ENCODE data around the gene LCOR. TPM values are rescaled to one million over a fixed set of nuclear protein-coding genes. Genes with fewer than 3 reads are reported as not detected.

LCOR gene
- total and polyA plus RNA-seq, 4 donors = 2.5 to 31.2 (median 14.5) TPM

GRCh38 chr10:96890172-96890513 lies 58.0 kb downstream of the LCOR start:
- Histone ChIP-seq H3K4me3 (ENCODE audit: low read depth in 1 of 3, low read length in 3 of 3) (no peak overlapping the region), H3K9me3 (ENCODE audit: control insufficient read depth in 4 of 4, low read length in 3 of 4) (no peaks in the 10 kb centered on the region), H3K9ac (ENCODE audit: low read depth in 1 of 2, low read length in 2 of 2) (no peak overlapping the region), H3K27me3 (ENCODE audit: control insufficient read depth in 4 of 4, insufficient read depth in 4 of 4, low read length in 3 of 4) (no peaks in the 10 kb centered on the region), H3K36me3 (ENCODE audit: control insufficient read depth in 4 of 4, insufficient read depth in 3 of 4, low read depth in 1 of 4, low read length in 3 of 4) (peaks cover 0 to 4% (median 1%) of the 10 kb centered on the region in 4 donors), H3K27ac (ENCODE audit: low read depth in 1 of 2, low read length in 2 of 2) (peak overlapping the region in 1 of 2 donors; percentile 30), H3K4me1 (ENCODE audit: control insufficient read depth in 4 of 4, insufficient read depth in 4 of 4, low read length in 3 of 4) (peaks cover under 1 to 18% (median 14%) of the 10 kb centered on the region in 4 donors)
- 83% methylated on average over 1 of the region's 1 CpG for WGBS
- TF ChIP-seq, protein P1, sequence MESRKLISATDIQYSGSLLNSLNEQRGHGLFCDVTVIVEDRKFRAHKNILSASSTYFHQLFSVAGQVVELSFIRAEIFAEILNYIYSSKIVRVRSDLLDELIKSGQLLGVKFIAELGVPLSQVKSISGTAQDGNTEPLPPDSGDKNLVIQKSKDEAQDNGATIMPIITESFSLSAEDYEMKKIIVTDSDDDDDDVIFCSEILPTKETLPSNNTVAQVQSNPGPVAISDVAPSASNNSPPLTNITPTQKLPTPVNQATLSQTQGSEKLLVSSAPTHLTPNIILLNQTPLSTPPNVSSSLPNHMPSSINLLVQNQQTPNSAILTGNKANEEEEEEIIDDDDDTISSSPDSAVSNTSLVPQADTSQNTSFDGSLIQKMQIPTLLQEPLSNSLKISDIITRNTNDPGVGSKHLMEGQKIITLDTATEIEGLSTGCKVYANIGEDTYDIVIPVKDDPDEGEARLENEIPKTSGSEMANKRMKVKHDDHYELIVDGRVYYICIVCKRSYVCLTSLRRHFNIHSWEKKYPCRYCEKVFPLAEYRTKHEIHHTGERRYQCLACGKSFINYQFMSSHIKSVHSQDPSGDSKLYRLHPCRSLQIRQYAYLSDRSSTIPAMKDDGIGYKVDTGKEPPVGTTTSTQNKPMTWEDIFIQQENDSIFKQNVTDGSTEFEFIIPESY (IDR thresholded peaks at IDR 0.05) = no peak
- no peak for TF ChIP-seq HNF4G (IDR thresholded peaks at IDR 0.05)
- TF ChIP-seq RAD21 (IDR thresholded peaks at IDR 0.05) = no peak
- no peak for TF ChIP-seq RXRA (IDR thresholded peaks at IDR 0.05)
- no peak for TF ChIP-seq GABPA (IDR thresholded peaks at IDR 0.05 in 1 of 2, conservative IDR thresholded peaks at IDR 0.05 in 1 of 2)
- TF ChIP-seq, protein P2, sequence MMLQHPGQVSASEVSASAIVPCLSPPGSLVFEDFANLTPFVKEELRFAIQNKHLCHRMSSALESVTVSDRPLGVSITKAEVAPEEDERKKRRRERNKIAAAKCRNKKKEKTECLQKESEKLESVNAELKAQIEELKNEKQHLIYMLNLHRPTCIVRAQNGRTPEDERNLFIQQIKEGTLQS (IDR thresholded peaks at IDR 0.05) = no peak
- no peak for TF ChIP-seq EGR1 (IDR thresholded peaks at IDR 0.05; ENCODE audit: low read depth in 2 of 2)
- no peak for TF ChIP-seq HNF4A (conservative IDR thresholded peaks at IDR 0.05)
- TF ChIP-seq FOXA2 (IDR thresholded peaks at IDR 0.05) = no peak
- no peak for TF ChIP-seq YY1 (IDR thresholded peaks at IDR 0.05)
- no peak for TF ChIP-seq SP1 (IDR thresholded peaks at IDR 0.05)
- no peak for TF ChIP-seq FOXA1 (IDR thresholded peaks at IDR 0.05)
- no peak for TF ChIP-seq MAX (IDR thresholded peaks at IDR 0.05)
- TF ChIP-seq REST (IDR thresholded peaks at IDR 0.05) = no peak
- TF ChIP-seq JUND (IDR thresholded peaks at IDR 0.05) = no peak
- DNase-seq (ENCODE audit: low spot score) = no peak

DNA sequence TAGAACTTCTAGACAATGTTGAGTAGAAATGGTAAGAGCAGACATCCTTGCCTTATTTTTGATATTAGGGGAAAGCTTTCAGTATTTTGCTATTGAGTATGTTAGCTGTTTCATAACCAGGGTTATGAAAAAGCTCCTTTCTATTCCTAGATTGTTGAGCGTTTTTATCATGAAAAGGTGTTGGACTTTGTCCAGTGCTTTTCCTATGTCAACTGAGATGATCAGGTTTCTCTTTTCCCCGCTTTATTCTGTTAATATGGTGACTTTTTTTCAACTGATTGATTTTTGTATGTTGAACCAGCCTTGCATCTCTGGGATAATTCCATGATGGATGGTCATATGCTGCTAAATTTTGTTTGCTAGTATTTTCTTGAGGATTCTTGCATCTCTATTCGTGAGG lies 58.5 kb downstream of the LCOR start:
- TF ChIP-seq JUND (IDR thresholded peaks at IDR 0.05) (no peak), FOXA1 (IDR thresholded peaks at IDR 0.05) (no peak), RAD21 (IDR thresholded peaks at IDR 0.05) (no peak), HNF4G (IDR thresholded peaks at IDR 0.05) (peak; percentile 20), HNF4A (conservative IDR thresholded peaks at IDR 0.05) (peak; percentile 68 to 77), CTCF (IDR thresholded peaks at IDR 0.05; ENCODE audit: low read depth, low read length, missing input control) (no peak), SP1 (IDR thresholded peaks at IDR 0.05) (peak; percentile 26), FOXA2 (IDR thresholded peaks at IDR 0.05) (peak; percentile 39)
- TF ChIP-seq, protein P1 (IDR thresholded peaks at IDR 0.05) = no peak
- Histone ChIP-seq H3K4me3 (ENCODE audit: low read depth in 1 of 3, low read length in 3 of 3) (no peak overlapping the region), H3K9me3 (ENCODE audit: control insufficient read depth in 4 of 4, low read length in 3 of 4) (no peaks in the 10 kb centered on the region), H3K27me3 (ENCODE audit: control insufficient read depth in 4 of 4, insufficient read depth in 4 of 4, low read length in 3 of 4) (no peaks in the 10 kb centered on the region), H3K9ac (ENCODE audit: low read depth in 1 of 2, low read length in 2 of 2) (no peak overlapping the region), H3K36me3 (ENCODE audit: control insufficient read depth in 4 of 4, insufficient read depth in 3 of 4, low read depth in 1 of 4, low read length in 3 of 4) (peaks cover 0 to 5% (median 1%) of the 10 kb centered on the region in 4 donors), H3K27ac (ENCODE audit: low read depth in 1 of 2, low read length in 2 of 2) (no peak overlapping the region), H3K4me1 (ENCODE audit: control insufficient read depth in 4 of 4, insufficient read depth in 4 of 4, low read length in 3 of 4) (peaks cover 2 to 18% (median 14%) of the 10 kb centered on the region in 4 donors)
- DNase-seq (ENCODE audit: low spot score) = no peak
- 46% methylated on average over 3 of the region's 3 CpGs for WGBS
